SIG-M5 (cell line): ENCODE measurements around the gene ZNF554.

ENCODE experiments used
- DNase-seq: peaks from one replicate; lab custom pipeline; 2025; lab: John Stamatoyannopoulos, UW

The ZNF554 gene

DNA sequence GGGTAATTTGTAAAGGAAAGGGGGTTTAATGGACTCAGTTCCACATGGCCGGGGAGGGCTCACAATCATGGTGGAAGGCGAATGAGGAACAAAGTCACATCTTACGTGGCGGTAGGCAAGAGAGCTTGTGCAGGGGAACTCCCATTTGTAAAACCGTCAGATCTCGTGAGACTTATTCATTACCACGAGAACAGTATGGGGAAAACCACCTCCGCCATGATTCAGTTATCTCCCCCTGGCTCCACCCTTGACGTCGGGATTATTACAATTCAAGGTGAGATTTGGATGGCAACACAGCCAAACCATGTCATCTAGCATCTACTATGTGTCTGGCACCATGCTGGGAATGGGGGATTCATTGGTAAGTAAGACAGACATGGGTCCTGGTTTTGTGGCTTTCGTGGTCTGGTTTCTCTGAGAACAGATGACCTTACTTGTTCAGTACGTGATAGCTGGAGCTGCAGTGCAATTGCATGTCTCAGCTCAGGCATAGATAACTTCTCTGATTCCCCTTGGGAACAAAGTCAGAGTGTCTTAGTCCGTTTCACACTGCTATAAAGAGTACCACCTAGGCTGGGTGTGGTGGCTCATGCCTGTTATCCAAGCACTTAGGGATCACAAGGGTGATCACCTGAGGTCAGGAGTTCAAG is 8.3 kb downstream of the ZNF554 start:
- DNase-seq = no peak

DNA sequence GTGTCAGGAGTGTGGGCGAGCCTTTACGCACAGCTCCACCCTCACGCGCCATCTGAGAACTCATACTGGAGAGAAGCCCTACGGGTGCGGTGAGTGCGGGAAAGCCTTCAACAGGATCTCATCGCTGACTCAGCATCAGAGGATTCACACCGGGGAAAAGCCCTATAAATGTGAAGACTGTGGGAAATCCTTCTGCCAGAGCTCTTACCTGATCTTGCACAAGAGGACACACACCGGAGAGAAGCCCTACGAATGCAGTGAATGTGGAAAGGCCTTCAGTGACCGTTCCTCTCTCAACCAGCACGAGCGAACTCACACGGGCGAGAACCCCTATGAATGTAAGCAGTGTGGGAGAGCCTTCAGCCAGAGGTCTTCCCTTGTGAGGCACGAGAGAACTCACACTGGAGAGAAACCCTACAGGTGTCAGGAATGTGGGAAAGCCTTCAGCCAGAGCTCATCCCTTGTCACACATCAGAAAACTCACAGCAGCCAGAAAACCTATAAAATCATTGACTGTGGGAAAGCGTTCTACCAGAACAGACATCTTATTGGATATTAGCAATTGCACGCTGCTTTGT is 14.7 kb downstream of the ZNF554 start:
- no peak for DNase-seq

DNA sequence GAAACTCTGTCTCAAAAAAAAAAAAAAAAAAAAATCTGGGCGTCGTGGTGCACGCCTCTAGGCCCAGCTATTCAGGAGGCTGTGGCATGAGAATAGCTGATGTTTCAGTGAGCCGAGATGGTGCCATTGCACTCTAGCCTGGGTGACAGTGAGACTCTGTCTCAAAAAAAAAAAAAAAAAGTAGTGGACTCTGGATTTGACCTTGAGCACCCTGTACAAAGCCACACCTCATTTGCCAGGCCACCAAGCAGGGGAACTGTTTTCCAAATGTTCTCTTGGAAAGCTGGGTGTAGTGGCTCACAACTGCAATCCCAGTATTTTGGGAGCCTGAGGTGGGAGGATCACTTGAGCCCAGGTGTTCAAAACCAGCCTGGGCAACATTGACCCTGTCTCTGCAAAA is 17.8 kb downstream of the ZNF554 start:
- DNase-seq = no peak

DNA sequence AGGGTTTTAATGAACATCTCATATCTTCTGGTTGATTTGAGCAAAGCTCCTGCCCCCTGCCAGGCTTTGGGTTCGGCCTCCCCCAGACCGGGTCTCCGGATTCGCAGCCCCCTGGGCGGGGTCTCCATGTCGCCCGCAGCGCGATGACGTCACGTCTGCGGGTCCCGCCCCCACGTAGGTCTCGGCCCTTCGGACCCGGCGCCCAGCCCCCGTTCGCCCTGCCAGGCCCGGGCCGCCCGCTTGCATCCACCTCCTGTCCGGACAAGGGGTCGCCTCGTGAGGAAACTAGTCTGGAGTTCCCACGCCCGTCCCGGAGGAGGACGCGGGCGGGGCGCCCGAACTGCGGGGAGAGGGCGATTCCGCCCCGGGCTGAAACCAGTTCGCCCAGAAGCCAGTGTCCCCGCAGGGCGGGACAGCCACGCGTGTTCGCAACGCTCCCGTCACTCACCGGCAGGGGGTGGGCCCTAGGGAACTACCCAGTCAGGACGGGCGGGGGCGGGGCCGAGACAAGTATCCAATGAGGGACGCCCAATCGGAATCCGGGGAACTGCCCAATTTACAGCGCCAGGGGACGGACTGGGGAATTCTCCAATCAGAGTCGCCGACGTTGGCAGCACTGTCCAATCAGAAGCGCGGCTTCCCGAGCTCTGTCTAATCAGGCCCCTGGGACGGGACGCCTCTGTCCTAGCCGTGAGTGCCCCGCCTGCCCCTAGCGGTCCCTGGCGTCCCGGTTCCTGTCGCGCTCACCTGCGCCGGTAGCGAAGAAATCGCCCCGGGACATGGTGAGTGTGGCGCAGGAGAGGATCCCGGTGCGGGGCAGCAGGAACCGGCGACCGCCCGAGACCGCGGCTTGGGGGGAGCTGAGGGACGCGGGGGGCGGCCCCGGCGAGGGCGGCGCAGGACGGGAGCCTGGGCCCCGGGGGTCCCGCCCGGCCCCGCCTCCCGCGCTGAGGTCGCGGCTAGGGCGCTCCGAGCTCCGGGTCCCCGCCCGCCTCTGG is 21.4 kb downstream of the ZNF554 start, which contains the start of gene ZNF555:
ZNF555 (plus strand) TSS at position 682 of the 998 bp plus-strand sequence; CDS start at position 780, 98 bp downstream.
- peak; percentile 44 for DNase-seq

DNA sequence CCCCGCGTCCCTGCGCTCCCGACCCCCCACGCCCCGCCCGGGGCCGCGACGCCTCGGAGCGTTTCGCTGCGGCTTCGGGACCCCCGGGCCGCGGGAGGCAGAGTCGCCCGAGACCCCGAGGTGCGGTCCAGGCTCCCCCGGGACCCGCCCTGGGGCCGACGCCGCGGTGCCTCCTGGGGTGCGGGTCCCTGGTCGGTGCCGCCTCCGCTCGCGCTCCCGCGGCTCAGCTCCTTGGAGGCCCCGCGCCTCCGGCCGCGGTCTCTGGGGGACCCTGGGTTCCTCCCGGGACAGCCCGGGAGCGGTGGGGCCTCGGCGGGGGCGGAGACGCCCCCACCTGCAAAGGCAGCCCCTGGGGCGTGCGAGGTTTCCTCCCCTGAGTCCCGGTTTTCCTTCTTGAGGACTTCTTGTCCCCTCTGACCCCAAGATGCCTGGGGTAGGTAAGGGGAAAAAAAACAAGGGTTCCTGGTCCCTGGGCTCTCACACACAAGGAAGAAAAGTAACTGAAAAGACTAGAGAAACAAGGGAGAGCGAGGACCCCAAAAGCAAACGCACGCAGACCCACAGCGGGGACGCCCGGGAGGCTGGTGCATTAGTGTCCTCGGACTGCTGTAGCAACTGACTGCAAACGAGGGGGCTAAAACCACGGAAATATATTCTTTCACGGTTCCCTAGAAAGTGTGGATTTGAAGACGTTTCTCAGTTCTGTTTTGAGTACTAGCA is 22.3 kb downstream of the ZNF554 start:
- no peak for DNase-seq

DNA sequence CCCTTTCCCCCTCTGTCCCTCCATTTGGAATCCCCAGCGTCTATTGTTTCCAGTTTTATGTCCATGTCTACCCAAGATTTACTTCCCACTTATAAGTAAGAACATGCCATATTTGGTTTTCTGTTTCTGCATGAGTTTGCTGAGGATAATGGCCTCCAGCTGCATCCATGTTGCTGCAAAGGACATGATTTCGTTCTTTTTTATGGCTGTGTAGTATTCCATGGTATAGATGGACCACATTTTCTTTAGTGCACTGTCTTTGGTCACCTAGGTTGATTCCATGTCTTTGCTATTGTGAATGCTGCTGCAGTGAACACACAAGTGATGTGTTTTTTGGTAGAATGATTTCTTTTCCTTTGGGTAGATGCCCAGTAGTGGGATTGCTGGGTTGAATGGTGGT is 25.4 kb downstream of the ZNF554 start:
- DNase-seq = no peak

DNA sequence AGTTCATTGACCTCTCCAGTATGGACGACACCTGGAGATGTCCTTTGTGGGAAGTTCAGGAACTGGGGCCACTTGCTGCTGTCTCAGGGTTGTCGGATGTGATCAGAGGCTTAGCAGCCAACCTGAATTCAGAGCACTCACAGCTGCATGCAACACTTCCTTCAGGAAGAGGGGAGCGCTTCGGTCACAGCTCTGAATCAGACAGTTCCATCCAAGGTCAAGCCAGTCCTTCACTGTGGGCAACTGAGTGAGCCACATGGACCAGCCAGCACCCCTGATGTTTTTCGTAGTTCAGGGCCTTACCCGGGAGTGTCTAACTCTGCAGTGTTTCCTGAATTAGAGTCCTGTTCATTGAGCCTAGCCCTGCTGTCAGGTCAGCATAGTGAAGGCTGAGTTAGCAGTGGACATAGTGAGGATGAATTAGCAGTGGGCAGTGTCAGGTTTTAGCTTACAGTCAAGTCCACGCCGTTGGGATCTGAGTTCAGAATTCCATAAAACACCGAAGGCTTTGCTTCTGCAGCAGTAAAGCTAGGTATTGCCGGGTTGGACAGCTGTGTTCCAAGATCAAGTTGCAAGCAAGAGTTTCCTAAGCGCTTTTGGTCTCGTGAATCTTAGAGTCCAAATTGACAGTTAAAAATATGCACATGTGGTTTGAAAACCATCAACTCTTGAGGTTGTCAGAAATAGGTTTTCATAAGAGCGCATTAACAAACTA is 26.7 kb downstream of the ZNF554 start:
- no peak for DNase-seq

DNA sequence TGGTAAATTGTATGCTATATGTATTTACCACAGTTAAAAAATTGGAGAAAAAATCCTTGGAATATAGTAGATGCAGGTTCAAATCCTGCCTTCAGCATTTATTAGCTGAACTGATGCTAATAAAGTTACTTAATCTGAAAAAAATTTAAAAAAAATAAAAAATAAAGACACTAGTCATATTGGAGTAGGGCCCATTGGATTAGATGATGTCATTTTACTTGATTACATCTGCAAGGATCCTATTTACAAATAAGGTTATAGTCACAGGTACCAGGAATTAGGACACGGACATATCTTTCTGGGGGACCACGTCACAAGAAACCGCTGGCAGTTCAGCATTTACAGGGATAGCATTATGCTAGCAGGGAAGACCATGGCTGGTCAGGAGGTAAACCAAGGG is 27.8 kb downstream of the ZNF554 start:
- no peak for DNase-seq

DNA sequence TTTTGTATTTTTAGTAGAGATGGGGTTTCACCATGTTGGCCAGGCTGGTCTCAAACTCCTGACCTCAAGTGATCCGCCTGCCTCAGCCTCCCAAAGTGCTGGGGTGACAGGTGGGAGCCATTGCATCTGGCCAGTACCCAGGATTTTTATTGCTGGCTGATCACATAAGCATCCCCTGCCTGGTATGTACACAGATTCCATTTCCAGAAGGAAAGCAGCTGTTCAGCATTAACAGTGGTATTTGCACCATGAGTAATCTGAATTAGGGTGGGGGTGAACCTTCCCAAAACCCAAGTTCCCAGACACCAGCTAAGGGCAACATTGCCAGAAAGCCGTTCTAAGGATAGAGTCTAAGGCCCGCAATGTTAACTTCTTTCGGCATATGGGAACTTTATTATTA is 28.9 kb downstream of the ZNF554 start:
- no peak for DNase-seq

DNA sequence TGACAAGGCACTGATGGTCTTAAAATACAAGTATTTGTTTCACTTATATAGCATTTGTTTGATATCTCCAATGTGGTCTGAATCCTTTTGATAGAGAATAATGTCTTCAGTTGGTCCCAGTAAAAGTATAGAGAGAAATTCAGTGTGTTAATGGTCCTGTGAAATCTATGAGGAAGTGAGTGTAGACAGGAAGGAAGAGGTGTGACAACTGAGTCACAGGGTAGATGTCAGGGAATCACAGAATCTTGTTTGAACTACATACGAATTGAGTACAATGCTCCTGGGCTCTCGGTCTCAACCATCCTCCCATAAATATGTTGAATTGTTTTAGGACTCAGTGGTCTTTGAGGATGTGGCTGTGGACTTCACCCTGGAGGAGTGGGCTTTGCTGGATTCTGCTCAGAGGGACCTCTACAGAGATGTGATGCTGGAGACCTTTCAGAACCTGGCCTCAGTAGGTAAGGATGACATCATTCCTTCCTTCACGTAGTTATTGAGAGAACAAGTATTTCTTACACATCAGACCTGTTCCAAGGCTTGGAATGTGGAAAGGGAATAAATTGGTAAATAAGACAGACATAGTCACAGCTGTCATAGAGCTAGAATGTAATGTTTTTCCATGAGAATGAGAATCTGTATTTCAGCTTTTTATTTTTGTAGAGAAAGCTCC is 30.7 kb downstream of the ZNF554 start:
- DNase-seq = no peak

DNA sequence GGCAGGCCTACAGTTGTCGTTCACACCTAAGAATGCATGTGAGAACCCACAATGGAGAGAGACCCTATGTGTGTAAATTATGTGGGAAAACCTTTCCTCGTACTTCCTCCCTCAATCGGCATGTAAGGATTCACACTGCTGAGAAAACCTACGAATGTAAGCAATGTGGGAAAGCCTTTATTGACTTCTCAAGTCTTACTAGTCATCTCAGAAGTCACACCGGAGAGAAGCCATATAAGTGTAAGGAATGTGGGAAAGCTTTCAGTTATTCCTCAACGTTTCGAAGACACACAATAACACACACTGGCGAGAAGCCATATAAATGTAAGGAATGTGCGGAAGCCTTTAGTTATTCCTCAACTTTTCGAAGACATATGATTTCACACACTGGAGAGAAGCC is 32.9 kb downstream of the ZNF554 start:
- DNase-seq = no peak

DNA sequence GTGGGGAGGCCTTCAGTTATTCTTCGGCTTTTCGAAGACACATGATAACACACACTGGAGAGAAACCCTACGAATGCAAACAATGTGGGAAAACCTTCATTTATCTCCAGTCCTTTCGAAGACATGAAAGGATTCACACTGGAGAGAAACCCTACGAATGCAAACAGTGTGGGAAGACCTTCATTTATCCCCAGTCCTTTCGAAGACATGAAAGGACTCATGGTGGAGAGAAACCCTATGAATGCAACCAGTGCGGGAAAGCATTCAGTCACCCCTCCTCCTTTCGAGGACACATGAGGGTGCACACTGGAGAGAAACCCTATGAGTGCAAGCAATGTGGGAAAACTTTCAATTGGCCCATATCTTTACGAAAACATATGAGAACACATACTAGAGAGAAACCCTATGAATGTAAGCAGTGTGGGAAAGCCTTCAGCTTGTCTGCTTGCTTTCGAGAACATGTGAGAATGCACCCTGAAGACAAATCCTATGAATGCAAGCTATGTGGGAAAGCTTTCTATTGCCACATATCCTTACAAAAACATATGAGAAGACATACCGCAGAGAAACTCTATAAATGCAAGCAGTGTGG is 33.4 kb downstream of the ZNF554 start:
- no peak for DNase-seq

DNA sequence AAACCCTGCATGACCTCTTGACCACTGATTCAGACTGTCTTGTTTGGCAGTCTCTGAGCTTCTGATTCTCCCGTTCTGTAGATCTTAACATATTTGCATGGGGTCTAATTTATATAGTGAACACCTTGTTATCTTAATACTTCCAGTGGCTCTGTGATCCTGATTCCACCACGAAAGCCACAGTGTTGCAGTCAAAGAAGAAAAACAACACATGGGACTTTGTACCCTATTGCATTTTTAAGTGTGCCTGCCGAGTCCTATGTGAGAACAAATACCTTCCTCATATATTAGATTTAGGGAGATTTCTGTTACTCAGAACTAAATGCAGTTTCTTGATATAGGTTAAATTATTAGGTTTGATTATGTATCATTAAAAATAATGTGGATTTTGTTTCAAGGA is 35.2 kb downstream of the ZNF554 start:
- no peak for DNase-seq

DNA sequence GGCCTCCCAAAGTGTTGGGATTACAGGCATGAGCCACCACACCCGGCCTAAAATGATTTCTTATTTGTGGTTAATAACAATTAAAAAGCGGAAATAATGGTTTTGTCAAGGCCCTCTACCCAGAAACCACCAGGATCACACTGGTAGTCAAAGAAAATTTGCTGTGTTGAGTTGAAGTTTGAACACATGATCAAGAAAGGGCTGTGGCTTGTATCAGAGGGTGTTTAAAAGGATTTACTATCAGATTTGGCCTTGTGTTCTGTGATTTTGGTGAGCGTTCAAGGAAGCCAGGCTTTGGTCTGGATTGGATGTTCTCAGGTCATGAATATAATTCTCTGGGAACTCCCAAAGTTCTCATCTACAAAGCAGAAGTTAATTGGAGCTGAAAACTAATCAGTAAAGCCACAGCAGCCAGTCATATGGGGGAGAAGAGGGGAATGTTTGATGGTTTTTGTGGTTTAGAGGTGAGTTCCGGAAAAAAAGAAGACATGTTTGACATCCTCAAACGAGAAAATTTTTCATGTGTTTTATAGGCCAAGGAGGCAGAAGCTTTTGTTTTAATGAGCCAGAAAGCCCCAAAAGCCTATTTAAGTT is 36.9 kb downstream of the ZNF554 start:
- no peak for DNase-seq

DNA sequence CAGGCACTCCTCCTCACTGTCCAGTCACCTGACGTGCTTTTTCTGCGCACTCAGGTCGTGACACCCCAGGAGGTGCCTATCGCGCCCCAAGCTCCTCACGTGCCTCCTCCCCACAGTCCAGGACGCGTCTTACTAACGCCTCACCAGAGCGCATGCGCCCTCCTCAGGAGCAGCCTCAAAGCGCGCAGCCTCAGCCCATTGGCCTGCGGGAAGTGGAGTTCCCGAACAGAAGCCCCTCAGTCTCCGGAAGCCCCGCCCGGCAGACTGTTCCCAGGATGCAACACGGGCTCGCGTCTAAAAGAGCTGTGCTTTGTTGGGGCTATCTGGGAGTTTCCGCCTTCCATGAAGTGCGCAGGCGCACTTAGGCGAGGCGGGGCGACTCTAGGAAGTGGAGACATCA is 39.2 kb downstream of the ZNF554 start:
- no peak for DNase-seq

DNA sequence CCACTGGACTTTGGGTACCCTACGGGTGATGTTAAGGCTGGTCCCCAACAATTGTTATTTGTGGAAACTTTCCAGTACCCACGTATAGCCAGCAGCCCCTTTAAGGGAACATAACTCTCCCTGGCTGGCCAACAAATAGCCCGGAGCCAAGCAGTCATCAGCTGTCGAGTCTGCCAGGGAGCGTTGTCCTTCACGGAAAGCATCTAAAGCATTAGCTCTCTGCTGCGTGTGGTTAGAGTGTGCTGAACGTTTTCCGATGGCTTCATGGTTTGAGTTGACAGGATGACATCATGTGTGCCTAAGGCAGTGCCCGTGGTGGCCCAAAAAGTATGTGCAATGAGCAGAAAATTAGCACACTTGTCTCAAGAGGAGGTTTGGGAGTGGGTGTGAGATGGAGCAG is 44.1 kb downstream of the ZNF554 start:
- DNase-seq = no peak

DNA sequence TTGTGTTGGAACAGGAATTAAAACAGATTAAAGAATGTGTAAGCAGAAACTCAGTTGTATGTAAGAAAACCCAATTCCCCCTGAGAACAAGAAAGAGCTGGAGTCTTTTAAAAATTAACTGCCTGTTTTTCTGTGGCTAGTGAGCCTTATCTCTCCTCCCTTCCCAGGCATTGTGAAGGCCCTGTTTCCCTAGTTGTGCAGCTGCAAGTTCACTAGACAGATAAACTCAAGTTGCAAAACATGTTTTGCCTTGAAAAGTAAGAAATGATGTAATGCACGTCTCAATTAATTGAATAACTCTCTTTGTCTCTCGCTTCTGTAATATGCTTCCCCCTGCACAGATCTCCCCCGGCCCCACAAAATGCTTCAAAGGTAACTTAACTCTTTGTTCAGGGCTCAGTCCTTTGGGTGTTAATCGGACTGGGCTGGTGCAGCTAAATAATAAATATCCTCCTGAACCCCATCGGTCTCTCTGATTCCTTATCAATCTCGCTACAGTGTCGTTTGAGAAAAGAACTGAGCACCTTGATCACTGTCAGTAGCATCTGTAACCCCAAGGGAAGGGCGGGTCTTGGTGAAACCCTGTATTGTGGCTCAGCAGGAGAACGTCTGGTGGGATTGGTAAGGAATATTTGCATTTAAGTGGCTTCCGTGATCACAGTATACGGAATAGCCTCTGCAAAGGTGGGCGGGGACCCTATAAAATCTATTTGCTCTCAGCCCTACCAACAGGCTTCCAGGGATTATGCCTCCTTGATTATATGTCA is 45.8 kb downstream of the ZNF554 start:
- no peak for DNase-seq

DNA sequence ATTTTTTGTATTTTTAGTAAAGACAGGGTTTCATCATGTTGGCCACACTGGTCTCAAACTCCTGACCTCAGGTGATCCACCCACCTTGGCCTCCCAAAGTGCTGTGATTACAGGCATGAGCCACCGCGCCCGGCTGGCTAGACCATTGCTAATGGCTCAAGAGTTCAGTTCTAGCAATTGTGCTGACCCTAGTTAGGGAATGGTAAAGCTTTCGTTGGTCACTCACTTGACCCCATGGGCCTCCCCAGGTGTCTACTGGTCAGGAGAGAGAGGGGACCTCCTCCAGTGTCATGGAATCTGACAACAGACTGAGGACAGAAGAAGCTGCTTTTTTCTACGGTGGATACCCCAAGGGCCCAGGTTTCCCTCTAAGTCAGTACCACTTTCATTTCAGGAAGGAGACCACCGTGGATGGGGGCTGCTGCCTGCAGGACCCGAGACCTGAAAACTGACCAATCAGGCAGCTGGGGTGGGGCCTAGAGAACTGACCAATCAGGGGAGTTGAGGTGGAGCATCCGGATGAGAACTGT is 46.9 kb downstream of the ZNF554 start:
- DNase-seq = no peak
